ENCODE results near the gene ENTPD6.

DNA sequence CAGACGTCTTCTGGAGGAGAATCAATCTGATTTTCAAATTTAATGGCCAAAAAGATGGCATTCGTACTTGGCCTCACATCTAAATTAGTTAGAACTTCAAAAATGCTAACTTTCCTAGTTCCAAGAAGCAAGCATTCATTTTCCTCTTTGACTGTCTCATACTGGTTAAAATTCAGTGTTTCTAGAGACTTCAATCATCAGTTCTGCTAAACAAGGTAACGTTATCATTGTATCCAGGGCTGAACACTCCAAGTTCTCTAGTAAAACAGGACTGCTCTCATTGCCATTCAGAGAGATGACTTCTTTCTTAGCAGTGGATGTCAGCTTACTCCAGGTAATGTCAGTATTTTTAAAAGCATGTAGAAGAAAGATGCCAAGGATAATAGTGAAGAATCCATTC is 34.6 kb upstream of the ENTPD6 start:
- no peak for TF ChIP-seq SUZ12 (IDR thresholded peaks at IDR 0.05; ENCODE audit: extremely low read depth, insufficient read depth, insufficient read length)
- no peak for TF ChIP-seq ZNF274 (IDR thresholded peaks at IDR 0.05; ENCODE audit: low read depth, low read length)
